Effector memory CD8-positive, alpha-beta T cell (primary cell): ENCODE results near the gene PLCL2.

Experiments
- ATAC-seq: fragments of 150-1000 bp; cut with Tn5 transposase; replicated peaks from 2 replicates; pipeline ENCODE4 v1.10.0; 2021; ENCODE audit warnings: mild to moderate bottlenecking, moderate library complexity
- DNase-seq, 3 experiments: peaks; one replicate each; pipeline ENCODE4 v3.0.0; 2021
- H3K27ac Mint-ChIP-seq, 2 donors: one replicate each; pipeline ENCODE4 v1.8.0; 2022; ENCODE audit warnings: mild to moderate bottlenecking in 2 of 2, mixed read lengths in 2 of 2, moderate library complexity in 2 of 2
- H3K27me3 Mint-ChIP-seq, 2 donors: one replicate each; pipeline ENCODE4 v1.8.0; 2022; ENCODE audit warnings: mixed read lengths in 2 of 2
- H3K36me3 Mint-ChIP-seq: one replicate; pipeline ENCODE4 v1.8.0; 2022; ENCODE audit warnings: mild to moderate bottlenecking, moderate library complexity, mixed read lengths; ENCODE audit not compliant: insufficient read depth
- H3K4me1 Mint-ChIP-seq, 2 donors: one replicate each; pipeline ENCODE4 v1.8.0; 2022; ENCODE audit warnings: low read depth in 2 of 2, mixed read lengths in 2 of 2
- H3K4me3 Mint-ChIP-seq, 2 donors: one replicate each; pipeline ENCODE4 v1.8.0; 2022; ENCODE audit warnings: mild to moderate bottlenecking in 2 of 2, mixed read lengths in 2 of 2, moderate library complexity in 2 of 2
- H3K9me3 Mint-ChIP-seq, 2 donors: one replicate each; pipeline ENCODE4 v1.8.0; 2022; ENCODE audit warnings: mixed read lengths in 2 of 2

The PLCL2 gene

DNA sequence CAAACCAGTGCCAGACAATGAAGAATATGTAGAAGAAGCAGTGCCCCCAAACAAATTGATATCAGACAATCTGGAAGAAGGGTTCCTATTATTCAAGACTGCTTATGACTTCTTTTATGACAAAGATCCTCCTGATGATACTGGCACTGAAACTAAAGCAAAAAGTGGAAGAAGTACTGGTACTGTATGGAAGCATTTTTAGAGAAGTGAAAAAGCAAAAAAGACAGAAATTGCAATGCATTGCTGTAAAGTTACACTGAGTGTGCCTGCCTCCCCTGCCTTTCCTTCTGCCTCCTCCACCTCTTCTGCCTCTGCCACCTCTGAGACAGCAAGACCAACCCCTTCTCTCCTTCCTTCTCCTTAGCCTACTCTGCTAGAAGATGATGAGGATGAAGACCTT lies 167.6 kb downstream of the PLCL2 start:
- Mint-ChIP-seq H3K27ac (no peak overlapping the region), H3K4me3 (no peak overlapping the region), H3K27me3 (no peaks in the 10 kb centered on the region), H3K36me3 (peaks cover 10% of the 10 kb centered on the region), H3K4me1 (peaks cover 36 to 42% of the 10 kb centered on the region in 2 donors), H3K9me3 (no peaks in the 10 kb centered on the region)
- DNase-seq (no peak), ATAC-seq (no peak)

DNA sequence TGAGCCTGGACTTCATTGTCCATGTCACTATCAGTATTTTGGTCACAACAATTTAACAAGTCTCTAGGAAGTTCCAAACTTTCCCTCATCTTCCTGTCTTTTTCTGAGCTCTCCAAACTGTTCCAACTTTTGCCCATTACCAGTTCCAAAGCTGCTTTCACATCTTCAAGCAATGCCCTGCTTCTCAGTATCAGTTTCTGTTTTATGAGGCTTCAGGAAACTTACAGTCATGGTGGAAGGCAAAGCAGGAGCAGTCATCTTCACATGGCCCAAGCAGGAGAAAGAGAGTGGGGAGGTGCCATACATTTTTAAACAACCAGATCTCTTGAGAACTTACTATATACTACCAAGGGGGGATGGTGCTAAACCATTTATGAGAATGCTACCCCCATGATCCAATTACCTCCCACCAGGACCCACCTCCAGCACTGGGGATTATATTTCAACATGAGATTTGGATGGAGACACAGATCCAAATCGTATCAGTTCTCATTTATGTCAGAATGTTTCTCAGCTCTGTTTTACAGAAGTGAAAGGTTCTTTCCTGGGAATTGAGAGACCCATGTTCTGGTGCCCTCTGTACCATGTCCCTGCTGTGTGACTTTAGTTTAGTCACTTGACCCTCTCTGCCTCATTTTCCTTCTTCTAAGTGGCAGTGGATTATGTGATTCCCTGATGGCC lies 169.7 kb downstream of the PLCL2 start:
- ATAC-seq (no peak), DNase-seq (no peak)
- Mint-ChIP-seq H3K27me3 (no peaks in the 10 kb centered on the region), H3K9me3 (no peaks in the 10 kb centered on the region), H3K4me3 (peak overlapping the region in 1 of 2 donors; percentile 49), H3K4me1 (peaks cover 38 to 55% of the 10 kb centered on the region in 2 donors), H3K27ac (peak overlapping the region; percentile 79 to 85), H3K36me3 (peaks cover 8% of the 10 kb centered on the region)

DNA sequence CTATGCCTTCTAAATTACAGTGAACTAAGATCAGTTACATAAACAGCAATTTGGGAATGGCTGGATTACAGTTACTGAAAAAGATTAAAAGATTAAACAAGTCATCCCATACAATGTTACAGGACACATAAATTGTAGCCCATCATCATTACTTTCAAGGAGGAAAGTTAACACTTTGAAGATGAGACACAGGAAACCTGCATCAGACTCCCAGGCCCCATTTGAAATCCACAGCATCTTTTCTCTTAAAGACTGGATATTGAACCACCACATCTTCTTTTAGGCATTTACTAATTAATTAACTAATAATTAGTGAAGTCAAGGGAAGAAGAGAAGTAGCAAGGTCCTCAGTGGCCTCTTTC lies 170.2 kb downstream of the PLCL2 start:
- DNase-seq (no peak), ATAC-seq (no peak)
- Mint-ChIP-seq H3K27ac (peak overlapping the region; percentile 79 to 85), H3K4me1 (peaks cover 38 to 55% of the 10 kb centered on the region in 2 donors), H3K27me3 (no peaks in the 10 kb centered on the region), H3K9me3 (no peaks in the 10 kb centered on the region), H3K4me3 (peak overlapping the region in 1 of 2 donors; percentile 49), H3K36me3 (peaks cover 11% of the 10 kb centered on the region)

DNA sequence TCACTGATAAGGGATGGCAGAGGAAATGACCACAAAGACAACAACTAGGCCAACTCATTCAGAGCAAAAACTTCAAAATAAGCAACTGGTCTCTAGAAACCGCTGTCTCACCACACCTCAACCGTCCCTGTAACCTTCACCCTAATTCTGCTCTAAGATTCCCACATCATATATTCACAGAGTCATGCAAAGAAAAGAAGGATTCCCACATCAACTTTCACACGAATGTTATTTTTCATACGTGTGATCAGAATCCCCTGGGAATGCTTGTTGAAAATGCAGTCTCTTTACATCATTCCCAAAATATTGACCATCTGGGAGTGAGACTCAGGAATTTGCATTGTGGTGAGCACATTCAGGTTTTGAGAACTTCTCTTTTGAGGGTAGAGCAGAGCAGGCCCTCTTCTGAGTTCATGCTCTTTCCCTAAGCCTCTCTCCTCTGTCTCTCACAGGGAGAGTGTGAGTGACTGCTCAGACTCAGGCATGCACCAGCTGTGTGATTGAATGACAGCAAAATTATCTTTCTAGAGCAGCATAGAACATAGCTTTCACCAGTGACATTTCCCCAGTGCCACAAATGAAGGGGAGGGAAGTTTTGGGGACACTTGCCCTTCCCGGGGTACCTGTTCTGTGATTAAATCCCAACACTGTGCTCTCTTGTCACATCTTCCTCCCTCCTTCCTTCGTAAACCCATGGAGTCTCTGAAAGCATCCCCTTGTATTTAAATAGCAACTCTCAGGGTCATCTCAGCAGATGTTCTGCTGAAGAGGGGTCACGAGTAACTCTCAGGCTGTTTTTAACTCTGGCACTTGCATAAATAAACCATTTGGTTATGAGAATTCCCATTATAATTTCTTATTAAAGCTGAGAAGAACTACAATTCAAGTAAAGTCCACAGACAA lies 170.9 kb downstream of the PLCL2 start:
- H3K4me1 Mint-ChIP-seq, result peaks cover 36 to 52% of the 10 kb centered on the region in 2 donors
- ATAC-seq (peak; percentile 66), DNase-seq (no peak)
- H3K27me3 Mint-ChIP-seq, result no peaks in the 10 kb centered on the region
- no peaks in the 10 kb centered on the region for H3K9me3 Mint-ChIP-seq
- H3K27ac Mint-ChIP-seq, result peak overlapping the region; percentile 79 to 85
- H3K4me3 Mint-ChIP-seq, result peak overlapping the region; percentile 30 to 49
- H3K36me3 Mint-ChIP-seq, result peaks cover 7% of the 10 kb centered on the region

DNA sequence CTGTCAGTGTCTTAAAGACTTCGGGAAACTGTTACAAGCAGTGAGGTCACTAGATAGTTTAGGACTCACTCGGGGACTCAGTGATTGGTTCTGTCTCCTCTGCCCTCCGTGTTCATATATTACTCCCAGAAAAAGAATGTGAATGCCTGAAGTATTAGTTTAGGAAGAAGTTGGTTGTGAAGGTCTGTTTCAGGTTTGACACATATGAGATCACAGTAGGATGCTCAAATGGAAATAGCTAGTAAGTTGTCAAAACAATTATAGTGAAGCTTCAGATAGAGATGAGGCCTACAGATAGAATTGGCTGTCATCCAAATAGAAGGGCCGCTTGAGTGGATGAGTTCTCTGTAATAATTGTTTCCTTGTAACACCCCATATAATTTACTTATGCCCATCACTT lies 172.6 kb downstream of the PLCL2 start:
- Mint-ChIP-seq H3K9me3 (no peaks in the 10 kb centered on the region), H3K4me1 (peaks cover 33 to 42% of the 10 kb centered on the region in 2 donors), H3K27ac (no peak overlapping the region), H3K4me3 (no peak overlapping the region), H3K36me3 (peaks cover 6% of the 10 kb centered on the region), H3K27me3 (no peaks in the 10 kb centered on the region)
- no peak for ATAC-seq
- DNase-seq, result no peak

DNA sequence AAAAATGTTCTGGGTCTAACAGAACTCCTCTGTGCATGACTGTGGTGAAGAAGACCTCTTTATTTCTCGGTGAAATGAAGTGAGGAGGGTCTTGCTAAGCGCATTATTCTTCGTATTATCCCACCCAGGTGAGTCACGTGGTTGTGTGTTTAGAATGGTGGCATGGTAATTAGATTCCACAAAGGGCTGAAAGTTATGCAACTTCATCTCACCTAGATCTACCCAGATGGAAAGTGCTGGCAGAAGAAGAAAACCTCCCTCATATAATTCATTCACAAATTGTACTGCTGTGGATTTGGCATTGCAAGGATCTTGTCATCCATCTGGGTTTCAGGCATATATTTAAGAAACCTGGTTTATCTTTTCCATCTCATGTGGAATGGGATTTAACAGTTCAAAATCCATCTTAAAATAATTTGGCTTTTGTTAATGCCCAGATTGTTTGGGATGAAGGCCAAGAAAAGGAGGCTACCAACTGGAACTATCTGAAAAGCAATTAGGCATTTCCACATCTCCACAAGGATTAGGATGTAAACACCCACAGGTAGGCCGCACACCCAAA lies 175.3 kb downstream of the PLCL2 start:
- ATAC-seq (no peak), DNase-seq (no peak)
- Mint-ChIP-seq H3K4me1 (peaks cover 27 to 44% of the 10 kb centered on the region in 2 donors), H3K4me3 (no peak overlapping the region), H3K36me3 (peaks cover 6% of the 10 kb centered on the region), H3K27ac (no peak overlapping the region), H3K9me3 (peaks cover 3 to 8% of the 10 kb centered on the region in 2 donors), H3K27me3 (no peaks in the 10 kb centered on the region)

DNA sequence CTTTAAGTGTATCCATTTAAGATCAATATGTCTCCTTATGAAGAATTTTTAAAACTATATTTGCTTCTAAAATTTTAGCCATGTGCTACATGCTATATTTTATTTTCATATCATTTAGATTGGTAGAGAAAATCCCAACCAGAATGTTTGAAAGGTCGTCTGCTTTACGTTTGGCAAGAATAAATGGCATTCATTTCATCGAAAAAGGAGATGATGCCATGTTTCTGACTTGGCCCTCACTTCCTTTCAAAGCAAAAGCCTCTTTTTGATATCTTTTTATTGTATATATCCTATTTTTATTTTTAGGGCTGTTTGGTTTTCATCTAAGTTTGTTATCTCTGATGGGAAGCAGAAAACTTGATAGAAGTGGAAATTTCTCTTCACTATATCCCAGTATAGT lies 176.2 kb downstream of the PLCL2 start:
- Mint-ChIP-seq H3K4me3 (no peak overlapping the region), H3K27ac (no peak overlapping the region), H3K4me1 (peaks cover 21 to 45% of the 10 kb centered on the region in 2 donors), H3K9me3 (peaks cover 3 to 8% of the 10 kb centered on the region in 2 donors), H3K27me3 (no peaks in the 10 kb centered on the region), H3K36me3 (peaks cover 8% of the 10 kb centered on the region)
- DNase-seq (no peak), ATAC-seq (no peak)

DNA sequence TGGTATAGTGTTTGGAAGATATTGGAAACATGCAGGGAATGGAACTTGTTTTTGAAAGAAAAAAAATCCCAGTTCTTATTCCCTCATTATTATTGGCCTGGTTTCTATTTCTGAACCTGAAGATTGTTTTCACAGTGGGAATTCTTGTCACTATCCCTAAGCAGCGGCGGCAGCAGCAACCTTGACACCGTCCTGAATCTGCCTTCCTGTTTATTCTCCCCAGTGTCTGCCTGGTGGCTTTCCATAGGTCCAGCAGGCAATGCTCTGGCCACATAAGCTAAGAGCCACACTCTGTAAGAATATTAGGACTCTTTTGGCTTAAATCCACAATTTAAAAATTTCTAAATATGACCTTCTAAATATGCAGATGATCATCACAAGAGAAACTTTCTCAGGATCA lies 178.0 kb downstream of the PLCL2 start:
- Mint-ChIP-seq H3K9me3 (peaks cover 3 to 8% of the 10 kb centered on the region in 2 donors), H3K27ac (peak overlapping the region; percentile 89 to 93), H3K4me3 (no peak overlapping the region), H3K4me1 (peaks cover 18 to 40% of the 10 kb centered on the region in 2 donors), H3K27me3 (no peaks in the 10 kb centered on the region), H3K36me3 (peaks cover 13% of the 10 kb centered on the region)
- ATAC-seq, result no peak
- no peak for DNase-seq

DNA sequence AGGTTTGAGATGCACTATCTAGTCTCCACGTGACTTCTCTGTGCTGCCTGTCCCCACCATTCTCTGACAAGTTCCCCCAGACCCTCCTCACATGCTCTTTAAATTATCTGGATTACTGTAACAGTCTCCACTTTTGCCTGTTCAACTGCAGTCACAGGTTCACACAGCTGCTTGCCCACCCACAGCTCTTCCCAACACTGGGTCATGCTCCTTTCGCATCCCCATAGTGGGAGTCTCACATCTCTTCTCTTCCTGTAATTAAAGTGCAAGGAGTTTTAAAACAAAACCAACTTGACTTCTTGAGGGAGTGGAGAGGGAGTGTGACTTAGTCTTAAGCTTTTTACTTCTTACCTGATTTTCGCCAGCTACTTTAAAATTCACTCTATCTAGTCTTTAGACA lies 178.8 kb downstream of the PLCL2 start:
- Mint-ChIP-seq H3K4me1 (peaks cover 13 to 31% of the 10 kb centered on the region in 2 donors), H3K4me3 (no peak overlapping the region), H3K27ac (peak overlapping the region; percentile 89 to 93), H3K9me3 (peaks cover 3 to 8% of the 10 kb centered on the region in 2 donors), H3K27me3 (no peaks in the 10 kb centered on the region), H3K36me3 (peaks cover 19% of the 10 kb centered on the region)
- no peak for DNase-seq
- ATAC-seq, result no peak

DNA sequence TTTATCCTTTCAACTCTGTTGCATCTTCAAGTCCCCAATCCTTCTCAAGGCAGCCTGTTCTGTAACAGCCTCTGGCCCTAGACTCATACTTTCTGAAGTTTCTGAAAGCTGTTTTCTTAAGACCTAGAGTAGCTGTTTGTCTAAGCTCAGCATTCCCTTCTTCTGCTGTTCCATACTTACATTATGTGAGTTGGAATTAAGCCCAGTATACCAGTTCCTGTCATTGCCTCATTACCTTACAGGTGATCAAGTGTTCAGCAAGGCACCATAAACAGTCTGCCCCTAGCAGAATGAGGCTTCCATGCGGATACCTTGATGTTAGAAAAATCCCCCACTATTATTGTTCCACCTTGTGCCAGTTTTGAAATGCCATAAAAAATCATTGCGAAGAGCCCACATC lies 180.6 kb downstream of the PLCL2 start:
- Mint-ChIP-seq H3K9me3 (peaks cover 3 to 8% of the 10 kb centered on the region in 2 donors), H3K36me3 (peaks cover 28% of the 10 kb centered on the region), H3K27me3 (no peaks in the 10 kb centered on the region), H3K4me3 (no peak overlapping the region), H3K27ac (peak overlapping the region in 1 of 2 donors; percentile 20), H3K4me1 (peaks cover 17 to 39% of the 10 kb centered on the region in 2 donors)
- ATAC-seq (no peak), DNase-seq (no peak)

DNA sequence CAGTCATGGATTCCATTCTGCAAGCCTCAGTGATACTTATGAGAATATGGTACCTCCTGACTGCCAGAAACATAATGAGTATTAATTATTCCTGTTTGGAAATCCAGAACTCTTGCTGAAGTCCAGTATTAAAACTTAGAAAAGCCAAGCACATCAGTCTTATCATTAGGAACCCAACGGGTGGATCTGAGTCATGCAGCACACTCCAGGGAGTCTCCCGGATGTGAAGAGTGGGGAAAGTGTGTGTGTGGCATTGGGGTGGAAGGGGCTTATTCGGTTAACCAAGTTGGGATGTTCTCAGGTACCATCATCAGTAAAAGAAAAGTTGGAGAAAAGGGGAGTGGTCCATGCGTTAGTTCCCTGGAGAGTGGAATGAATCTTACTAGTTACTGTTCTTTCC lies 181.1 kb downstream of the PLCL2 start:
- DNase-seq (no peak), ATAC-seq (no peak)
- H3K27ac Mint-ChIP-seq, result peak overlapping the region in 1 of 2 donors; percentile 20
- peaks cover 33% of the 10 kb centered on the region for H3K36me3 Mint-ChIP-seq
- H3K27me3 Mint-ChIP-seq, result no peaks in the 10 kb centered on the region
- no peak overlapping the region for H3K4me3 Mint-ChIP-seq
- peaks cover 20 to 43% of the 10 kb centered on the region in 2 donors for H3K4me1 Mint-ChIP-seq
- H3K9me3 Mint-ChIP-seq, result peaks cover 3 to 8% of the 10 kb centered on the region in 2 donors

DNA sequence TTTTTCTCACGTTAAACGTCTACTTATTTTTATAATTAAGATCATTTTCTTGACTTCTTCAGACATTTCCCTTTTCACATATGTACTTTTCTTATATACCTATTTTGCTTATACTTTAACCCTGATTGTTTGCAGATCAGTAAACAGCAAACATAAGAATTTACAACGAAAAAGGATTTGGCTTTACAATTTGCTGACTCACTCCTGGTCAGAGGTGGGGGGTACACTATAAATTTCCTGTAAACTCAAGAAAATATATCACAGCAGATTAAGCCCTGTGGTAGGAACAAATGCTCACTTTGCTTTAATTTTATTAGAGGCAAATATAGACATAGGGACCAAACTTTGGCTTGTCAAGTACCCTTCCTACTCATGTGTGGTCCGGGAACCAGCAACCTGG lies 185.0 kb downstream of the PLCL2 start:
- no peaks in the 10 kb centered on the region for H3K9me3 Mint-ChIP-seq
- H3K27me3 Mint-ChIP-seq, result no peaks in the 10 kb centered on the region
- ATAC-seq (no peak), DNase-seq (no peak)
- H3K27ac Mint-ChIP-seq, result no peak overlapping the region
- peaks cover 31% of the 10 kb centered on the region for H3K36me3 Mint-ChIP-seq
- H3K4me3 Mint-ChIP-seq, result no peak overlapping the region
- peaks cover 25 to 43% of the 10 kb centered on the region in 2 donors for H3K4me1 Mint-ChIP-seq

DNA sequence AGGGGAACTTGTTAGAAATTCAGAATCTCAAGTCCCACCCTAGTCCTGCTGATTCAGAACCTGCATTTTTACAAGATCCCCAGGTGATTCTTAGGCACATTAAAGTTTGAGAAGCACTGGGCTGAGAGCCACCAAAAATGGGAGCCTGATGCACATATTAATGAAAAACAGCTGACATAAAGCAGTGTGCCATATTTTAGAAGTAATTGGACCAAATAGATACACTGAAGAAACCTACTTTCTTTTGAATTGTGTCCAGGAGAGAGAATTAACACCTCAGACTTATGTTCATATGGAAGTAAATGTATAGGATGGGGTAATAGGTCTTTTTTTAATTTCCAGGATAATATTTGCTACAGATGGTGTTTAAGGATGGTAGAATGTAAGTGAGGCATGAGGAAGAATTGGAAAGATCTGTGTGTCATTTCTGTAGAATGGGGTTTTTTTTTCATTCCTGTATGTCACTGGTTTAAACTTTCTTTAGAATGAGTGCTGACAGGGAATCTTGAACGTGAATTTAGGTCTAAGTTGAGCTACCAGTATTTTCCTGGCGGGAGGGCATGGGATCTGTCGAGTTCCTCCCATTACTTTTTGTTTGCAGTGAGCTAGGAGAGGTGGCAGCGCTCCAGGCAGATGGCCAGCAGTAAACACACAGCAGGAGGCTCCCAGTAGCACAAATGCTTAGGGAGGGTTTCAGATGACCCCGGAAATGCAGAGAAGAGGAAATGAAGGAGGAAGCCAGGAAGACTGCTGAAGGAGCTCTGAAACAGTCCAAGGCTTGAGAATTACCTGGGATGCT lies 185.6 kb downstream of the PLCL2 start:
- ATAC-seq (no peak), DNase-seq (no peak)
- peak overlapping the region; percentile 16 to 36 for H3K27ac Mint-ChIP-seq
- no peaks in the 10 kb centered on the region for H3K27me3 Mint-ChIP-seq
- H3K9me3 Mint-ChIP-seq, result no peaks in the 10 kb centered on the region
- peaks cover 29 to 46% of the 10 kb centered on the region in 2 donors for H3K4me1 Mint-ChIP-seq
- H3K4me3 Mint-ChIP-seq, result no peak overlapping the region
- H3K36me3 Mint-ChIP-seq, result peaks cover 31% of the 10 kb centered on the region
